ENCODE results near the gene CARD6.

The CARD6 gene

GRCh38 chr5:40853632-40854192 is 12.5 kb downstream of the CARD6 start:
- TF ChIP-seq CTCF (IDR thresholded peaks at IDR 0.05) = no peak

GRCh38 chr5:40860711-40861110 is 19.5 kb downstream of the CARD6 start:
- TF ChIP-seq CTCF (IDR thresholded peaks at IDR 0.05) = no peak

GRCh38 chr5:40866844-40867243 is 25.7 kb downstream of the CARD6 start:
- TF ChIP-seq CTCF (IDR thresholded peaks at IDR 0.05) = no peak

GRCh38 chr5:40869384-40869783 is 28.2 kb downstream of the CARD6 start:
- no peak for TF ChIP-seq CTCF (IDR thresholded peaks at IDR 0.05)

- TF ChIP-seq CTCF (IDR thresholded peaks at IDR 0.05) = no peak
Observed at GRCh38 chr5:40871177-40871576, 30.0 kb downstream of the CARD6 start.

- TF ChIP-seq CTCF (IDR thresholded peaks at IDR 0.05) = no peak
Observed at GRCh38 chr5:40873286-40873880, 32.2 kb downstream of the CARD6 start.

GRCh38 chr5:40875958-40876357 is 34.8 kb downstream of the CARD6 start:
- no peak for TF ChIP-seq CTCF (IDR thresholded peaks at IDR 0.05)
